Measurements from ENCODE around the gene ZNF335.
"Not testable (repeated sequence)": the region's sequence is repeated elsewhere in the genome, so short reads cannot be mapped to it uniquely, and the experiment has no call there.

ZNF335 gene

GRCh38 chr20:46001498-46001897 is 29.5 kb upstream of the ZNF335 start:
- in situ Hi-C loops (cut with MboI; ENCODE audit: low sequenced_read_pairs), result no loop called here

- in situ Hi-C loops (cut with MboI; ENCODE audit: low sequenced_read_pairs), result no loop called here
Measured at GRCh38 chr20:46000262-46000996, 28.4 kb upstream of the ZNF335 start.

- in situ Hi-C loops (cut with MboI; ENCODE audit: low sequenced_read_pairs), result no loop called here
Measured at GRCh38 chr20:45999557-46000261, 27.7 kb upstream of the ZNF335 start.

- in situ Hi-C loops (cut with MboI; ENCODE audit: low sequenced_read_pairs), result no loop called here
Measured at GRCh38 chr20:45998761-45999160, 26.8 kb upstream of the ZNF335 start.

- in situ Hi-C loops (cut with MboI; ENCODE audit: low sequenced_read_pairs), result no loop called here
Measured at GRCh38 chr20:45998337-45998736, 26.3 kb upstream of the ZNF335 start.

- in situ Hi-C loops (cut with MboI; ENCODE audit: low sequenced_read_pairs), result no loop called here
Measured at GRCh38 chr20:45997187-45997586, 25.2 kb upstream of the ZNF335 start.

GRCh38 chr20:45995495-45996097 is 23.6 kb upstream of the ZNF335 start:
- in situ Hi-C loops (cut with MboI; ENCODE audit: low sequenced_read_pairs), result not testable (repeated sequence)

- in situ Hi-C loops (cut with MboI; ENCODE audit: low sequenced_read_pairs), result no loop called here
Measured at GRCh38 chr20:45994761-45995493, 22.9 kb upstream of the ZNF335 start.

- in situ Hi-C loops (cut with MboI; ENCODE audit: low sequenced_read_pairs), result no loop called here
Measured at GRCh38 chr20:45993197-45993951, 21.4 kb upstream of the ZNF335 start.

GRCh38 chr20:45991616-45992015 is 19.6 kb upstream of the ZNF335 start:
- in situ Hi-C loops (cut with MboI; ENCODE audit: low sequenced_read_pairs), result no loop called here

GRCh38 chr20:45988830-45989229 is 16.8 kb upstream of the ZNF335 start:
- in situ Hi-C loops (cut with MboI; ENCODE audit: low sequenced_read_pairs), result not testable (repeated sequence)

- in situ Hi-C loops (cut with MboI; ENCODE audit: low sequenced_read_pairs), result no loop called here
Measured at GRCh38 chr20:45987108-45987780, 15.2 kb upstream of the ZNF335 start.

- in situ Hi-C loops (cut with MboI; ENCODE audit: low sequenced_read_pairs), result no loop called here
Measured at GRCh38 chr20:45985573-45985972, 13.6 kb upstream of the ZNF335 start.

GRCh38 chr20:45983279-45983743 is 11.3 kb upstream of the ZNF335 start:
- in situ Hi-C loops (cut with MboI; ENCODE audit: low sequenced_read_pairs), result no loop called here

- in situ Hi-C loops (cut with MboI; ENCODE audit: low sequenced_read_pairs), result no loop called here
Measured at GRCh38 chr20:45981261-45981660, 9.3 kb upstream of the ZNF335 start.

- in situ Hi-C loops (cut with MboI; ENCODE audit: low sequenced_read_pairs), result no loop called here
Measured at GRCh38 chr20:45976086-45976485, 4.1 kb upstream of the ZNF335 start.

- in situ Hi-C loops (cut with MboI; ENCODE audit: low sequenced_read_pairs), result no loop called here
Measured at GRCh38 chr20:45975686-45976085, 3.7 kb upstream of the ZNF335 start.

GRCh38 chr20:45974896-45975565 is 3.0 kb upstream of the ZNF335 start:
- in situ Hi-C loops (cut with MboI; ENCODE audit: low sequenced_read_pairs), result no loop called here

- in situ Hi-C loops (cut with MboI; ENCODE audit: low sequenced_read_pairs), result no loop called here
Measured at GRCh38 chr20:45972500-45973183, 639 bp upstream of the ZNF335 start.
